ENCODE data around the gene KCNMA1. TPM values are rescaled to one million over a fixed set of nuclear protein-coding genes. Genes with fewer than 3 reads are reported as not detected.

KCNMA1 gene
- total RNA-seq, 3 donors from 2014 or later = 13.6 to 37.8 (median 15.1) TPM

- no peaks in the 10 kb centered on the region for H3K27me3 ChIP-seq
- intact Hi-C loops (cut with DNase I; ENCODE audit: low total_unique reads) = no loop called here
- H3K9me3 ChIP-seq = no peaks in the 10 kb centered on the region
- no peak overlapping the region for H3K4me3 ChIP-seq
- DNase-seq (ENCODE audit: low spot score in 2 of 2) = no peak
- no peaks in the 10 kb centered on the region for H3K36me3 ChIP-seq
- no peak for TF ChIP-seq POLR2AphosphoS5 (IDR thresholded peaks at IDR 0.05)
- TF ChIP-seq, protein P1, sequence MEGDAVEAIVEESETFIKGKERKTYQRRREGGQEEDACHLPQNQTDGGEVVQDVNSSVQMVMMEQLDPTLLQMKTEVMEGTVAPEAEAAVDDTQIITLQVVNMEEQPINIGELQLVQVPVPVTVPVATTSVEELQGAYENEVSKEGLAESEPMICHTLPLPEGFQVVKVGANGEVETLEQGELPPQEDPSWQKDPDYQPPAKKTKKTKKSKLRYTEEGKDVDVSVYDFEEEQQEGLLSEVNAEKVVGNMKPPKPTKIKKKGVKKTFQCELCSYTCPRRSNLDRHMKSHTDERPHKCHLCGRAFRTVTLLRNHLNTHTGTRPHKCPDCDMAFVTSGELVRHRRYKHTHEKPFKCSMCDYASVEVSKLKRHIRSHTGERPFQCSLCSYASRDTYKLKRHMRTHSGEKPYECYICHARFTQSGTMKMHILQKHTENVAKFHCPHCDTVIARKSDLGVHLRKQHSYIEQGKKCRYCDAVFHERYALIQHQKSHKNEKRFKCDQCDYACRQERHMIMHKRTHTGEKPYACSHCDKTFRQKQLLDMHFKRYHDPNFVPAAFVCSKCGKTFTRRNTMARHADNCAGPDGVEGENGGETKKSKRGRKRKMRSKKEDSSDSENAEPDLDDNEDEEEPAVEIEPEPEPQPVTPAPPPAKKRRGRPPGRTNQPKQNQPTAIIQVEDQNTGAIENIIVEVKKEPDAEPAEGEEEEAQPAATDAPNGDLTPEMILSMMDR (IDR thresholded peaks at IDR 0.05) = no peak
- TF ChIP-seq POLR2A (IDR thresholded peaks at IDR 0.05) = no peak
- H3K4me1 ChIP-seq = no peaks in the 10 kb centered on the region
- H3K27ac ChIP-seq = no peak overlapping the region
These were observed 694.8 kb downstream of the KCNMA1 start for GRCh38 chr10:76942628-76943416.

GRCh38 chr10:76939933-76940468, 697.6 kb downstream of the KCNMA1 start:
- Histone ChIP-seq H3K9me3 (no peaks in the 10 kb centered on the region), H3K36me3 (no peaks in the 10 kb centered on the region), H3K27me3 (no peaks in the 10 kb centered on the region), H3K4me1 (no peaks in the 10 kb centered on the region), H3K4me3 (no peak overlapping the region), H3K27ac (no peak overlapping the region)
- TF ChIP-seq, protein P1 (IDR thresholded peaks at IDR 0.05) = no peak
- no peak for TF ChIP-seq POLR2A (IDR thresholded peaks at IDR 0.05)
- no peak for TF ChIP-seq POLR2AphosphoS5 (IDR thresholded peaks at IDR 0.05)
- no peak for DNase-seq (ENCODE audit: low spot score in 2 of 2)
- intact Hi-C loops (cut with DNase I; ENCODE audit: low total_unique reads) = no loop called here

- H3K27ac ChIP-seq = no peak overlapping the region
- H3K36me3 ChIP-seq = no peaks in the 10 kb centered on the region
- no peaks in the 10 kb centered on the region for H3K4me1 ChIP-seq
- H3K4me3 ChIP-seq = no peak overlapping the region
- H3K27me3 ChIP-seq = no peaks in the 10 kb centered on the region
- DNase-seq (ENCODE audit: low spot score in 2 of 2) = no peak
- intact Hi-C loops (cut with DNase I; ENCODE audit: low total_unique reads) = no loop called here
- TF ChIP-seq POLR2AphosphoS5 (IDR thresholded peaks at IDR 0.05) = no peak
- TF ChIP-seq, protein P1 (IDR thresholded peaks at IDR 0.05) = no peak
- no peak for TF ChIP-seq POLR2A (IDR thresholded peaks at IDR 0.05)
- no peaks in the 10 kb centered on the region for H3K9me3 ChIP-seq
These were observed 700.4 kb downstream of the KCNMA1 start for GRCh38 chr10:76937181-76937600.

DNA sequence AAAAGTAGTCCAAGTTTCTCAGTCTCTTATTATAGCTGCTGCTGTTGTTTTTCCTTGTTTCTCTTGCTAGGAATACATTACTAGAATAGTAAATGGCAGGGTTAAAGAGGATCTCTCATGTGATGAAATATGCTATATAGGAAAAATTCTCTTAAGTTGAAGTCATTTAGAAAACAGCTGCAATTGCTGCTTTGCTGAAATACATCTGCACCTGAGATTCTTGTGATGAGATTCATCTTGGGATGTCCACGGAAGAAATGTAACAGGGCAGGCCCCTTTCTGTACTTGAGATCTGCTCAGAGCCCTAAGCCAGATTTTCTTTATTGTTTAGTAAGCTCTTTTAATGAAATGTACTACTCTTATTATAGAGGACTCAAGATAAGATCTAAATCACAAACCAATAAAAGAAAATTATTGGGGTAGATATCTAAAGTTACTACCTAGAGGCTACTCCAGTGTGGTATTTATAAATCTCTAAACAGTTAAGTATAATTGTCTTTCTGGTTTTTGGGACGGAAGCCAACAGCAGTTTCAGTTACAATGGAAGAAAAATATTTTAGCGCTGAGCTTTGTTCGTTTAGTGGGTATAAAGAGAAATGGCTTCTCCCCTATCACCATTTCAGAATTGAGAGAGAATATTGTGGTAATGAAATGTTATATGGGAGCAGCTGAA, 701.5 kb downstream of the KCNMA1 start:
- TF ChIP-seq, protein P1 (IDR thresholded peaks at IDR 0.05) = no peak
- no peak overlapping the region for H3K4me3 ChIP-seq
- no peaks in the 10 kb centered on the region for H3K36me3 ChIP-seq
- no peak overlapping the region for H3K27ac ChIP-seq
- intact Hi-C loops (cut with DNase I; ENCODE audit: low total_unique reads) = no loop called here
- no peaks in the 10 kb centered on the region for H3K9me3 ChIP-seq
- DNase-seq (ENCODE audit: low spot score in 2 of 2) = no peak
- no peaks in the 10 kb centered on the region for H3K27me3 ChIP-seq
- H3K4me1 ChIP-seq = no peaks in the 10 kb centered on the region

DNA sequence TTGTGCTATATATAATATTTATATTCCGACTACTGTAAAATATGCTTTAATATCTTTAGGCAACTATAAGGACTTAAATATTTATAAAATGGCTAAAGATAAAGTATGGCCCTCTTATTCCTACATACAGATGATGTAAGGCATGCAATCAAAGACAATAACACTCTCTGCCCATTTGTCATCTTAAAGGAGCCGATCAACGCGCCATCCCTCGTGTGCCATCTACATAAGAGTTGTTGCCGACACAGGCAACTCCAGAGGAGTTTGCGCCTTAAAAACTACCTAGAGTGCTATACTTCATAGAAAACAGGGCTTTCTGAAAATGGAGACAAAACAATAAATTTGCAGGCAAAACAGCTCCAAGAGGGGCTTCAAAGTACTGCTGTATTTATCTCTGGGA, 709.0 kb downstream of the KCNMA1 start:
- Histone ChIP-seq H3K36me3 (no peaks in the 10 kb centered on the region), H3K27me3 (no peaks in the 10 kb centered on the region), H3K4me3 (no peak overlapping the region), H3K27ac (no peak overlapping the region), H3K9me3 (no peaks in the 10 kb centered on the region), H3K4me1 (no peaks in the 10 kb centered on the region)
- intact Hi-C loops (cut with DNase I; ENCODE audit: low total_unique reads) = no loop called here
- no peak for DNase-seq (ENCODE audit: low spot score in 2 of 2)
- TF ChIP-seq POLR2AphosphoS5 (IDR thresholded peaks at IDR 0.05) = no peak
- no peak for TF ChIP-seq POLR2A (IDR thresholded peaks at IDR 0.05)
- TF ChIP-seq, protein P1 (IDR thresholded peaks at IDR 0.05) = no peak
